HL-60 (cell line): ENCODE measurements around the gene NKX6-2.

ENCODE experiments used
- DNase-seq, 2 experiments: peaks; one replicate each; pipeline ENCODE4 v3.0.0-alpha.2; 2010 to 2020; ENCODE audit warnings: low read depth in 1 of 2, low spot score in 1 of 2
- H3K27ac ChIP-seq: fragments of 250-450 bp; sonication (Bioruptor Pico); replicated peaks from 2 replicates; pipeline ENCODE4 v1.5.1; 2020; ENCODE audit warnings: mild to moderate bottlenecking, moderate library complexity
- H3K27me3 ChIP-seq: fragments of 250-450 bp; sonication (Bioruptor Pico); 2 replicates; pipeline ENCODE4 v1.5.1; 2021; ENCODE audit warnings: mild to moderate bottlenecking, moderate library complexity; ENCODE audit not compliant: insufficient read depth, poor library complexity, severe bottlenecking
- H3K4me3 ChIP-seq: replicated peaks from 2 replicates; pipeline ENCODE4 v1.5.1; 2011; ENCODE audit warnings: mild to moderate bottlenecking, control low read depth, low read length; ENCODE audit not compliant: insufficient read depth
- GABPA ChIP-seq: IDR thresholded peaks from 2 replicates; pipeline ENCODE4 v1.6.1; 2012; ENCODE audit warnings: low read depth
- POLR2AphosphoS5 ChIP-seq: IDR thresholded peaks from 2 replicates; pipeline ENCODE4 v1.6.1; 2012; ENCODE audit warnings: low read depth
- SPI1 ChIP-seq: IDR thresholded peaks from 2 replicates; pipeline ENCODE4 v1.6.1; 2012; ENCODE audit warnings: low read depth, mild to moderate bottlenecking, borderline replicate concordance
- TF ChIP-seq, protein P1 (sequence below): IDR thresholded peaks from one replicate; pipeline ENCODE4 v1.5.1; 2011; ENCODE audit warnings: low read length, control low read depth, inconsistent platforms; ENCODE audit not compliant: insufficient read depth
- TF ChIP-seq, protein P2 (sequence below): IDR thresholded peaks from 2 replicates; pipeline ENCODE4 v1.6.1; 2012; ENCODE audit warnings: low read depth; ENCODE audit not compliant: insufficient replicate concordance

NKX6-2 gene

DNA sequence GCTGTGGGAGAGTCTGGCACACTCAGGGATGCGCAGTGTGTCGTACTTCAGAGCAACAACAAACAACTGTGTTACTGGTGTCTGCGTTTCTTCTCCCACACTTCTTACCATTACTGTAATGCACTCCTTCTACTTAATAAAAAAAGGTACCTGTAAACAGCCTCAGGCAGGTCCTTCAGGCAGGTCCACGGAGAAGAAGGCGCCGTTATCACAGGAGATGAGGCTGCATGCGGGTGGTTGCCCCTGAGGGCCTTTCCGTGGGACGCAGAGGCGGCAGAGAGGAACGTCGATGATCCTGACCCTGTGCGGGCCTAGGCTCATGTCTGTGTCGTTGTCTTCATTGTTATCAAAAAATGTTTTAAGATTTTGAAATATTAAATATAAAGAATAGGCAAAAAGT, 29.4 kb downstream of the NKX6-2 start:
- Histone ChIP-seq H3K27me3 (no peaks in the 10 kb centered on the region), H3K27ac (no peak overlapping the region), H3K4me3 (no peak overlapping the region)
- TF ChIP-seq, protein P1, sequence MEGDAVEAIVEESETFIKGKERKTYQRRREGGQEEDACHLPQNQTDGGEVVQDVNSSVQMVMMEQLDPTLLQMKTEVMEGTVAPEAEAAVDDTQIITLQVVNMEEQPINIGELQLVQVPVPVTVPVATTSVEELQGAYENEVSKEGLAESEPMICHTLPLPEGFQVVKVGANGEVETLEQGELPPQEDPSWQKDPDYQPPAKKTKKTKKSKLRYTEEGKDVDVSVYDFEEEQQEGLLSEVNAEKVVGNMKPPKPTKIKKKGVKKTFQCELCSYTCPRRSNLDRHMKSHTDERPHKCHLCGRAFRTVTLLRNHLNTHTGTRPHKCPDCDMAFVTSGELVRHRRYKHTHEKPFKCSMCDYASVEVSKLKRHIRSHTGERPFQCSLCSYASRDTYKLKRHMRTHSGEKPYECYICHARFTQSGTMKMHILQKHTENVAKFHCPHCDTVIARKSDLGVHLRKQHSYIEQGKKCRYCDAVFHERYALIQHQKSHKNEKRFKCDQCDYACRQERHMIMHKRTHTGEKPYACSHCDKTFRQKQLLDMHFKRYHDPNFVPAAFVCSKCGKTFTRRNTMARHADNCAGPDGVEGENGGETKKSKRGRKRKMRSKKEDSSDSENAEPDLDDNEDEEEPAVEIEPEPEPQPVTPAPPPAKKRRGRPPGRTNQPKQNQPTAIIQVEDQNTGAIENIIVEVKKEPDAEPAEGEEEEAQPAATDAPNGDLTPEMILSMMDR: no peak
- no peak for TF ChIP-seq GABPA
- TF ChIP-seq, protein P2, sequence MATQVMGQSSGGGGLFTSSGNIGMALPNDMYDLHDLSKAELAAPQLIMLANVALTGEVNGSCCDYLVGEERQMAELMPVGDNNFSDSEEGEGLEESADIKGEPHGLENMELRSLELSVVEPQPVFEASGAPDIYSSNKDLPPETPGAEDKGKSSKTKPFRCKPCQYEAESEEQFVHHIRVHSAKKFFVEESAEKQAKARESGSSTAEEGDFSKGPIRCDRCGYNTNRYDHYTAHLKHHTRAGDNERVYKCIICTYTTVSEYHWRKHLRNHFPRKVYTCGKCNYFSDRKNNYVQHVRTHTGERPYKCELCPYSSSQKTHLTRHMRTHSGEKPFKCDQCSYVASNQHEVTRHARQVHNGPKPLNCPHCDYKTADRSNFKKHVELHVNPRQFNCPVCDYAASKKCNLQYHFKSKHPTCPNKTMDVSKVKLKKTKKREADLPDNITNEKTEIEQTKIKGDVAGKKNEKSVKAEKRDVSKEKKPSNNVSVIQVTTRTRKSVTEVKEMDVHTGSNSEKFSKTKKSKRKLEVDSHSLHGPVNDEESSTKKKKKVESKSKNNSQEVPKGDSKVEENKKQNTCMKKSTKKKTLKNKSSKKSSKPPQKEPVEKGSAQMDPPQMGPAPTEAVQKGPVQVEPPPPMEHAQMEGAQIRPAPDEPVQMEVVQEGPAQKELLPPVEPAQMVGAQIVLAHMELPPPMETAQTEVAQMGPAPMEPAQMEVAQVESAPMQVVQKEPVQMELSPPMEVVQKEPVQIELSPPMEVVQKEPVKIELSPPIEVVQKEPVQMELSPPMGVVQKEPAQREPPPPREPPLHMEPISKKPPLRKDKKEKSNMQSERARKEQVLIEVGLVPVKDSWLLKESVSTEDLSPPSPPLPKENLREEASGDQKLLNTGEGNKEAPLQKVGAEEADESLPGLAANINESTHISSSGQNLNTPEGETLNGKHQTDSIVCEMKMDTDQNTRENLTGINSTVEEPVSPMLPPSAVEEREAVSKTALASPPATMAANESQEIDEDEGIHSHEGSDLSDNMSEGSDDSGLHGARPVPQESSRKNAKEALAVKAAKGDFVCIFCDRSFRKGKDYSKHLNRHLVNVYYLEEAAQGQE: no peak
- no peak for DNase-seq

DNA sequence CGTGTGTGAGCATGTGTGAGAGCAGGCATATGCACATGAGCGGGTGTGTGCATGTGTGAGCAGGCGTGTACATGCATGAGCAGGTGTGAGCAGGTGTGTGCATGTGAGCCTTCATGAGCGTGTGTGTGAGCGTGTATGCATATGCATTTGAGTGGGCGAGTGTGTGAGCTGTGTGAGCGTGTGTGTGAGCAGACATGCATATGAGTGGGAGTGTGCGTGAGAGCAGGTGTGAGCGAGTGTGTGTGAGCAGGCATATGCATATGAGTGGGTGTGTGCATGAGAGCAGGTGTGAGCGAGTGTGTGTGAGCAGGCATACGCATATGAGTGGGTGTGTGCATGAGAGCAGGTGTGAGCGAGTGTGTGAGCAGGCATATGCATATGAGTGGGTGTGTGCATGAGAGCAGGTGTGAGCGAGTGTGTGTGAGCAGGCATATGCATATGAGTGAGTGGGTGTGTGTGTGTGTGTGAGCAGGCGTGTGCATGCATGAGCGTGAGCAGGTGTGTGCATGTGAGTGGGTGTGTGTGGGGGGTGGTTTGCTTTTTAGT, 30.7 kb downstream of the NKX6-2 start:
- no peak for TF ChIP-seq SPI1
- TF ChIP-seq, protein P1: no peak
- no peak for TF ChIP-seq GABPA

DNA sequence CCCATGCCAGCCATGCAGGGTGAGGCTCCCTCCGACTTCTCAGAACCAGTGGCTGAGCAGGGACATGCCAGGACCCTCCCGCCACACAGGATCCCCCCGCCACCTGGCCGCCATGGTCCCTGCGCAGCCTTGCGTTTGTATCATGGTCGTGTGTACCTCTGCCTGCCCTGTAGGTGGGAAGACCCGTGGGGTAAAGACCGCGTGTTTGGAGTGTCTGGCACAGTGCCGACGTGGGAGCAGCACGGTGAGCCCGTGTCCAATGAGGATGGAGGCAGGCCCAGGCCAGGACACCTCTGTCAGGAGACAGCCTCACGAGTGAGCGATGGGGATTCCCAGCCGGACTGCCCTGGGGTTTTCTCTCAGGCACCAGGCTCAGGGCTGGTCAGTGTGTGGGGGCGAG, 31.9 kb downstream of the NKX6-2 start:
- DNase-seq: no peak
- Histone ChIP-seq H3K4me3 (no peak overlapping the region), H3K27ac (no peak overlapping the region), H3K27me3 (no peaks in the 10 kb centered on the region)
- TF ChIP-seq, protein P1: no peak
- TF ChIP-seq, protein P2: no peak
- TF ChIP-seq SPI1 (no peak), GABPA (no peak), POLR2AphosphoS5 (no peak)

More for the DNA sequence above, 30.7 kb downstream of the NKX6-2 start:
- no peak for DNase-seq
- Histone ChIP-seq H3K27ac (no peak overlapping the region), H3K4me3 (no peak overlapping the region), H3K27me3 (no peaks in the 10 kb centered on the region)

DNA sequence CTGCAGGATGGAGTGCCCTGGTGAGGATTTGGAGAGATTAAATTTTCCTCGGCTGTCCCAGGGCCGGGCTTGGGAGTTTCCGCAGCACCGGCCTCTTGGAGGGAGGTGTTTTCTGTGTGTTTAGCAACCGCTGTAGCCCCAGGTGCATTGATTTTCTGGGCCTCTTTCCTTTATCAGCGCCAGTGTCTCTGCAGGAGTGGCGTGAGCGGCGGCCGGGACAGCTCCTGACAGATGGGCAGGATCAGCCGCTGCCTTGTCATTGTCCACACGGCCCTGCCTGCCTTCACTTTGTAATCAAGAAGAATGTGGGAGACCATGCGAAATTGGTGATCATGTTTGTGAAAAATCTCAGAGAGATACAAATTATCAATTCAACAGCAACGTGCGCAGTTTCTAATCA, 32.4 kb downstream of the NKX6-2 start:
- Histone ChIP-seq H3K27me3 (no peaks in the 10 kb centered on the region), H3K4me3 (no peak overlapping the region), H3K27ac (no peak overlapping the region)
- TF ChIP-seq GABPA (no peak), POLR2AphosphoS5 (no peak), SPI1 (no peak)
- TF ChIP-seq, protein P2: no peak
- TF ChIP-seq, protein P1: no peak
- DNase-seq: no peak
